GM23248 (cell line): ENCODE measurements around the gene CTTNBP2. TPM values are rescaled to one million over a fixed set of nuclear protein-coding genes. Genes with fewer than 3 reads are reported as not detected.

Experiments
- DNase-seq: peaks from one replicate; pipeline ENCODE4 v3.0.0-alpha.2; 2015
- H2AFZ ChIP-seq: fragments of 200-600 bp; sonication (generic); 2 replicates; pipeline ENCODE4 v1.6.1; 2016; ENCODE audit warnings: antibody characterized with exemption
- H3F3A ChIP-seq: fragments of 200-600 bp; sonication (generic); 2 replicates; pipeline ENCODE4 v1.6.1; 2016; ENCODE audit warnings: mild to moderate bottlenecking, antibody characterized with exemption, mixed run types; ENCODE audit not compliant: insufficient read depth
- H3K27ac ChIP-seq: fragments of 200-600 bp; sonication (generic); 2 replicates; pipeline ENCODE4 v1.5.1; 2016; ENCODE audit warnings: mild to moderate bottlenecking
- H3K27me3 ChIP-seq: fragments of 200-600 bp; sonication (generic); replicated peaks from 2 replicates; pipeline ENCODE4 v1.6.1; 2016; ENCODE audit warnings: mild to moderate bottlenecking; ENCODE audit not compliant: insufficient read depth
- H3K36me3 ChIP-seq: fragments of 200-600 bp; sonication (generic); 2 replicates; pipeline ENCODE4 v1.6.1; 2016; ENCODE audit warnings: low read depth, mild to moderate bottlenecking
- H3K4me1 ChIP-seq: fragments of 200-600 bp; sonication (generic); 2 replicates; pipeline ENCODE4 v1.6.1; 2016; ENCODE audit warnings: mild to moderate bottlenecking; ENCODE audit not compliant: insufficient read depth
- H3K4me2 ChIP-seq: fragments of 200-600 bp; sonication (generic); one replicate; pipeline ENCODE4 v1.6.1; 2016; ENCODE audit warnings: mild to moderate bottlenecking; ENCODE audit not compliant: unreplicated experiment
- H3K4me3 ChIP-seq: fragments of 200-600 bp; sonication (generic); 2 replicates; pipeline ENCODE4 v1.5.1; 2016; ENCODE audit warnings: mild to moderate bottlenecking
- H3K79me2 ChIP-seq: fragments of 200-600 bp; sonication (generic); 2 replicates; pipeline ENCODE4 v1.6.1; 2016; ENCODE audit warnings: mild to moderate bottlenecking; ENCODE audit not compliant: insufficient read depth
- H3K9ac ChIP-seq: fragments of 200-600 bp; sonication (generic); 2 replicates; pipeline ENCODE4 v1.6.1; 2016; ENCODE audit warnings: mild to moderate bottlenecking
- H3K9me2 ChIP-seq: fragments of 200-600 bp; sonication (generic); 2 replicates; pipeline ENCODE4 v1.6.1; 2016; ENCODE audit warnings: mixed run types, mild to moderate bottlenecking, moderate library complexity; ENCODE audit not compliant: insufficient read depth
- H3K9me3 ChIP-seq: fragments of 200-600 bp; sonication (generic); one replicate; pipeline ENCODE4 v1.6.1; 2017; ENCODE audit warnings: low read depth
- H4K20me1 ChIP-seq: fragments of 200-600 bp; sonication (generic); 2 replicates; pipeline ENCODE4 v1.6.0; 2016; ENCODE audit not compliant: insufficient read depth
- EZH2 ChIP-seq: fragments of 200-600 bp; sonication (generic); IDR thresholded peaks from 2 replicates; pipeline ENCODE4 v1.6.1; 2018; ENCODE audit warnings: antibody characterized with exemption, mild to moderate bottlenecking; ENCODE audit not compliant: insufficient read depth, poor library complexity, severe bottlenecking
- EZH2phosphoT487 ChIP-seq: fragments of 200-600 bp; sonication (generic); IDR thresholded peaks from 2 replicates; pipeline ENCODE4 v1.6.1; 2018; ENCODE audit warnings: antibody characterized with exemption, moderate library complexity, mild to moderate bottlenecking, low read depth; ENCODE audit not compliant: insufficient read depth
- WGBS, 2 experiments: methylation state at CpG; one replicate each; pipeline ENCODE4 v1.1.6; 2015 to 2017; ENCODE audit warnings: low lambda C conversion rate in 2 of 2, low coverage in 1 of 2; ENCODE audit errors: missing lambda C conversion rate in 2 of 2; 5-methylcytosine and 5-hydroxymethylcytosine counted together
- in situ Hi-C: fragments of 300-500 bp; cut with MboI; formaldehyde crosslinking; loops from 2 replicates; pipeline ENCODE4 v1.15.0; 2020
- polyA plus RNA-seq: library from polyadenylated mRNA; unstranded; fragments of >200 nt; fragmentation: Nextera tagmentation; extraction: Ambion mirVana; gene quantifications from 2 replicates; pipeline ENCODE4 v1.2.1, GENCODE V29; 2016
- total RNA-seq: library from RNA; depleted of rRNA; stranded (reverse); fragments of >200 nt; shearing (Covaris generic); gene quantifications from 2 replicates; pipeline ENCODE4 v1.2.3, GENCODE V29; 2014

Gene CTTNBP2
- total and polyA plus RNA-seq, 2 experiments from 2014 or later = not detected

GRCh38 chr7:117869374-117869773, 3.9 kb downstream of the CTTNBP2 start:
- Histone ChIP-seq H3K4me3 (no peak overlapping the region), H3K27me3 (peaks cover 65% of the 10 kb centered on the region), H3K79me2 (no peaks in the 10 kb centered on the region), H3K9me3 (no peaks in the 10 kb centered on the region), H3K9me2 (no peaks in the 10 kb centered on the region), H4K20me1 (no peaks in the 10 kb centered on the region), H3K4me2 (no peak overlapping the region), H3K27ac (no peak overlapping the region), H3K9ac (no peak overlapping the region), H2AFZ (no peak overlapping the region), H3F3A (no peaks in the 10 kb centered on the region), H3K36me3 (no peaks in the 10 kb centered on the region), H3K4me1 (no peaks in the 10 kb centered on the region)
- TF ChIP-seq EZH2 = no peak
- TF ChIP-seq EZH2phosphoT487 = no peak
- in situ Hi-C loops = no loop called here
- no peak for DNase-seq
- WGBS, 2 experiments = 5% methylated on average over 2 of the region's 2 CpGs

- Histone ChIP-seq H3K36me3 (no peaks in the 10 kb centered on the region), H3K4me3 (no peak overlapping the region), H4K20me1 (no peaks in the 10 kb centered on the region), H3K9me3 (no peaks in the 10 kb centered on the region), H2AFZ (no peak overlapping the region), H3K9ac (no peak overlapping the region), H3K4me1 (no peaks in the 10 kb centered on the region), H3K27me3 (peaks cover 23% of the 10 kb centered on the region; the same call in 1 of the 2 replicates), H3K9me2 (no peaks in the 10 kb centered on the region), H3K4me2 (no peak overlapping the region), H3F3A (no peaks in the 10 kb centered on the region), H3K27ac (no peak overlapping the region), H3K79me2 (no peaks in the 10 kb centered on the region)
- in situ Hi-C loops = no loop called here
- WGBS, 2 experiments = 0 to 1% methylated on average over 2 of the region's 2 CpGs
- no peak for DNase-seq
- TF ChIP-seq EZH2 = no peak
- TF ChIP-seq EZH2phosphoT487 = no peak
Observed at GRCh38 chr7:117863618-117864017, 9.6 kb downstream of the CTTNBP2 start.

- in situ Hi-C loops = no loop called here
- no peaks in the 10 kb centered on the region for H3K4me1 ChIP-seq
- no peaks in the 10 kb centered on the region for H4K20me1 ChIP-seq
Observed at GRCh38 chr7:117862378-117862777, 10.9 kb downstream of the CTTNBP2 start.

GRCh38 chr7:117859246-117859812, 13.9 kb downstream of the CTTNBP2 start:
- TF ChIP-seq EZH2phosphoT487 (no peak), EZH2 (no peak)
- no peaks in the 10 kb centered on the region for H3K4me1 ChIP-seq
- no peaks in the 10 kb centered on the region for H3K36me3 ChIP-seq
- H3F3A ChIP-seq = no peaks in the 10 kb centered on the region
- H3K4me3 ChIP-seq = no peak overlapping the region
- no peak overlapping the region for H3K9ac ChIP-seq
- no peaks in the 10 kb centered on the region for H3K27me3 ChIP-seq
- no peaks in the 10 kb centered on the region for H3K9me3 ChIP-seq
- H3K9me2 ChIP-seq = no peaks in the 10 kb centered on the region
- no peak overlapping the region for H2AFZ ChIP-seq
- 22% methylated on average over 4 of the region's 4 CpGs for WGBS, 2 experiments
- no peaks in the 10 kb centered on the region for H4K20me1 ChIP-seq
- no peak for DNase-seq
- no peak overlapping the region for H3K27ac ChIP-seq
- H3K4me2 ChIP-seq = no peak overlapping the region
- H3K79me2 ChIP-seq = no peaks in the 10 kb centered on the region
- in situ Hi-C loops = no loop called here

More at GRCh38 chr7:117862378-117862777, 10.9 kb downstream of the CTTNBP2 start:
- no peaks in the 10 kb centered on the region for H3K36me3 ChIP-seq
- no peak for TF ChIP-seq EZH2
- no peak for TF ChIP-seq EZH2phosphoT487
- no peaks in the 10 kb centered on the region for H3F3A ChIP-seq
- no peak overlapping the region for H3K27ac ChIP-seq
- no peak for DNase-seq
- H3K4me2 ChIP-seq = no peak overlapping the region
- no peaks in the 10 kb centered on the region for H3K9me2 ChIP-seq
- H3K9me3 ChIP-seq = no peaks in the 10 kb centered on the region
- H3K4me3 ChIP-seq = no peak overlapping the region
- no peak overlapping the region for H2AFZ ChIP-seq
- peaks cover 15% of the 10 kb centered on the region; the same call in 1 of the 2 replicates for H3K27me3 ChIP-seq
- no peak overlapping the region for H3K9ac ChIP-seq
- 1 to 5% methylated on average over 3 of the region's 3 CpGs for WGBS, 2 experiments
- no peaks in the 10 kb centered on the region for H3K79me2 ChIP-seq

- 29 to 30% methylated on average over 3 of the region's 3 CpGs for WGBS, 2 experiments
Observed at GRCh38 chr7:117858712-117859111, 14.5 kb downstream of the CTTNBP2 start.

More at GRCh38 chr7:117858712-117859111, 14.5 kb downstream of the CTTNBP2 start:
- Histone ChIP-seq H3F3A (no peaks in the 10 kb centered on the region), H3K36me3 (no peaks in the 10 kb centered on the region), H3K4me1 (no peaks in the 10 kb centered on the region), H3K79me2 (no peaks in the 10 kb centered on the region), H3K9me3 (no peaks in the 10 kb centered on the region), H3K9me2 (no peaks in the 10 kb centered on the region), H3K9ac (no peak overlapping the region), H3K27me3 (no peaks in the 10 kb centered on the region), H3K4me2 (no peak overlapping the region), H4K20me1 (no peaks in the 10 kb centered on the region), H2AFZ (no peak overlapping the region), H3K4me3 (no peak overlapping the region), H3K27ac (no peak overlapping the region)
- TF ChIP-seq EZH2phosphoT487 (no peak), EZH2 (no peak)
- DNase-seq = no peak
- in situ Hi-C loops = no loop called here
